Ishikawa (cell line): ENCODE measurements around the gene DIP2A.

ENCODE experiments used
- CEBPB ChIP-seq: IDR thresholded peaks from 2 replicates; pipeline ENCODE4 v1.6.1; 2012
- CREB1 ChIP-seq: IDR thresholded peaks from 2 replicates; pipeline ENCODE4 v1.6.1; 2012; ENCODE audit warnings: low read depth
- EGR1 ChIP-seq: IDR thresholded peaks from 2 replicates; pipeline ENCODE4 v1.6.1; 2012
- EP300 ChIP-seq: IDR thresholded peaks from 2 replicates; pipeline ENCODE4 v1.6.1; 2012; ENCODE audit warnings: borderline replicate concordance
- FOXM1 ChIP-seq: IDR thresholded peaks from 2 replicates; pipeline ENCODE4 v1.6.1; 2012; ENCODE audit warnings: low read depth, borderline replicate concordance
- NFIC ChIP-seq: IDR thresholded peaks from 2 replicates; pipeline ENCODE4 v1.6.1; 2012
- RAD21 ChIP-seq: IDR thresholded peaks from 2 replicates; pipeline ENCODE4 v1.6.1; 2012; ENCODE audit warnings: low read depth
- TAF1 ChIP-seq: IDR thresholded peaks from 2 replicates; pipeline ENCODE4 v1.6.1; 2012; ENCODE audit warnings: low read depth, mild to moderate bottlenecking
- TCF12 ChIP-seq: IDR thresholded peaks from 2 replicates; pipeline ENCODE4 v1.6.1; 2012; ENCODE audit warnings: low read depth
- TEAD4 ChIP-seq: IDR thresholded peaks from 2 replicates; pipeline ENCODE4 v1.6.1; 2012
- USF1 ChIP-seq: IDR thresholded peaks from 2 replicates; pipeline ENCODE4 v1.6.1; 2012
- YY1 ChIP-seq: IDR thresholded peaks from 2 replicates; pipeline ENCODE4 v1.6.1; 2012; ENCODE audit warnings: low read depth
- ZBTB7A ChIP-seq: IDR thresholded peaks from 2 replicates; pipeline ENCODE4 v1.6.1; 2012; ENCODE audit warnings: low read depth
- TF ChIP-seq, protein P1 (sequence below): IDR thresholded peaks from 2 replicates; pipeline ENCODE4 v1.6.1; 2012
- TF ChIP-seq, protein P2 (sequence below): IDR thresholded peaks from 2 replicates; pipeline ENCODE4 v1.6.1; 2012; ENCODE audit warnings: low read depth, mild to moderate bottlenecking

The DIP2A gene

DNA sequence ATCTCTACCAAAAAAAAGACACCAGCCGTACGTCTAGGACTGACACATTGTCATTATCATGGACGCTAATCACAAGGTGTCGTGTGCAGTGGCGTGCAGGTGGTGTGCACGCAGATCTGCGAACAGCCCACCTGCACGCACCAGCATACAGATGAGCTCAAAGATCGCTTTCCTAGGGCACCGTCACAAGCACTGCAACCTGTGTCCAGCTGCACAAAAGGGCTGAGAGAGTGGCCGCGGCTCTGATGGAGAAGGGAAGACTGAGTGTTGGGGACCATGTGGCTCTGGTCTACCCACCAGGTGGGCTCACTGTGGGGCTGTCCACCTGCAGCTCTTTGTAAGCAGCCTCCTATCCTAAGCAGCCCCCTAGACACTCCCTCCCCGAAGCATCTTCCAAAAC, 95.3 kb downstream of the DIP2A start:
- no peak for TF ChIP-seq CEBPB
- TF ChIP-seq RAD21: no peak
- TF ChIP-seq FOXM1: no peak
- TF ChIP-seq, protein P1, sequence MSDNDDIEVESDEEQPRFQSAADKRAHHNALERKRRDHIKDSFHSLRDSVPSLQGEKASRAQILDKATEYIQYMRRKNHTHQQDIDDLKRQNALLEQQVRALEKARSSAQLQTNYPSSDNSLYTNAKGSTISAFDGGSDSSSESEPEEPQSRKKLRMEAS: no peak
- TF ChIP-seq YY1: no peak
- no peak for TF ChIP-seq CREB1
- no peak for TF ChIP-seq EP300
- TF ChIP-seq, protein P2, sequence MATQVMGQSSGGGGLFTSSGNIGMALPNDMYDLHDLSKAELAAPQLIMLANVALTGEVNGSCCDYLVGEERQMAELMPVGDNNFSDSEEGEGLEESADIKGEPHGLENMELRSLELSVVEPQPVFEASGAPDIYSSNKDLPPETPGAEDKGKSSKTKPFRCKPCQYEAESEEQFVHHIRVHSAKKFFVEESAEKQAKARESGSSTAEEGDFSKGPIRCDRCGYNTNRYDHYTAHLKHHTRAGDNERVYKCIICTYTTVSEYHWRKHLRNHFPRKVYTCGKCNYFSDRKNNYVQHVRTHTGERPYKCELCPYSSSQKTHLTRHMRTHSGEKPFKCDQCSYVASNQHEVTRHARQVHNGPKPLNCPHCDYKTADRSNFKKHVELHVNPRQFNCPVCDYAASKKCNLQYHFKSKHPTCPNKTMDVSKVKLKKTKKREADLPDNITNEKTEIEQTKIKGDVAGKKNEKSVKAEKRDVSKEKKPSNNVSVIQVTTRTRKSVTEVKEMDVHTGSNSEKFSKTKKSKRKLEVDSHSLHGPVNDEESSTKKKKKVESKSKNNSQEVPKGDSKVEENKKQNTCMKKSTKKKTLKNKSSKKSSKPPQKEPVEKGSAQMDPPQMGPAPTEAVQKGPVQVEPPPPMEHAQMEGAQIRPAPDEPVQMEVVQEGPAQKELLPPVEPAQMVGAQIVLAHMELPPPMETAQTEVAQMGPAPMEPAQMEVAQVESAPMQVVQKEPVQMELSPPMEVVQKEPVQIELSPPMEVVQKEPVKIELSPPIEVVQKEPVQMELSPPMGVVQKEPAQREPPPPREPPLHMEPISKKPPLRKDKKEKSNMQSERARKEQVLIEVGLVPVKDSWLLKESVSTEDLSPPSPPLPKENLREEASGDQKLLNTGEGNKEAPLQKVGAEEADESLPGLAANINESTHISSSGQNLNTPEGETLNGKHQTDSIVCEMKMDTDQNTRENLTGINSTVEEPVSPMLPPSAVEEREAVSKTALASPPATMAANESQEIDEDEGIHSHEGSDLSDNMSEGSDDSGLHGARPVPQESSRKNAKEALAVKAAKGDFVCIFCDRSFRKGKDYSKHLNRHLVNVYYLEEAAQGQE: no peak
- no peak for TF ChIP-seq TEAD4
- no peak for TF ChIP-seq USF1
- no peak for TF ChIP-seq TCF12
- TF ChIP-seq EGR1: no peak
- TF ChIP-seq TAF1: no peak
- TF ChIP-seq ZBTB7A: no peak
- no peak for TF ChIP-seq NFIC

GRCh38 chr21:46554431-46555224, 95.9 kb downstream of the DIP2A start:
- TF ChIP-seq CREB1 (no peak), USF1 (peak; percentile 65), NFIC (peak; percentile 59)

DNA sequence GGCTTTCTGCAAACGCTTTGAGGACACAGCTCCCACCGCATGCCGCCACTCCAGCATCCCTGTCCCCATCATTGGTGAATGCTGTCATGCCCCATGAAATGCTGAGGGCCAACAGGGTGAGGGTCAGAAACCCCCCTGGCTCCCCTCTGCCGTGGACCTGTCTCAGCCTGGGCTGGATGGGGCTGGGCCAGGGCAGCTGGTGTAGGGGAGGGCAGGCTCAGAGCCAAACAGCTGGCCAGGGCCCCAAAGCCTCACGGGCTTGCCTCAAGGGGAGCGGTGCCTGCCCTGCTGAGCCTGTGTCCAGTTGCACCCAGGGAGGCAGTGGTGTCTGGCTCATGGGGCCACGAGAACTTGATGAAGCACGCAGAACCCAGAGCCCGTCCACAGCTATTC, 96.5 kb downstream of the DIP2A start:
- TF ChIP-seq NFIC (0 out of 2 replicates have a peak, but pooled peaks have one; percentile 18), TCF12 (0 out of 2 replicates have a peak, but pooled peaks have one; percentile 30), CEBPB (no peak)

DNA sequence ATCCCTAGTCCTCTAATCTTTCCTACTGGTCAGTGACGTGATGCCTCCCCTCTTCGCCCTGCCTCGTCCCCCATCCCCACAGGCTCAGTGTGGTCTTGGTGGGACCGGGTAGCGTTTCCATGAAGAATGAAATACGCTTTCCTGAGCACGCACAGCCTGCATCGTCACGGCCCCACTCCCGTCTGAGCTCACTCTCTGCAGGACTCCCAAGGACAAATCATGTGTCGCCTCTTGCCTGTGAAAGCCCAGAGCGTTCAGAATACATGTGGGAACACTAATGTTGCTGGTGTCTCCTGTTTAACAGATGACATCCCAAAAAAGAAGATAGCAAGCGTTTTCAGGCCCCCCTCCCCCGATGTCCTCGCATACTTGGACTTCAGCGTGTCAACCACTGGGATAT, 97.0 kb downstream of the DIP2A start:
- no peak for TF ChIP-seq NFIC
- no peak for TF ChIP-seq EGR1
- TF ChIP-seq TCF12: no peak
- TF ChIP-seq CREB1: no peak
- TF ChIP-seq ZBTB7A: no peak
- TF ChIP-seq FOXM1: no peak
- no peak for TF ChIP-seq TAF1
- no peak for TF ChIP-seq YY1
- TF ChIP-seq RAD21: no peak
- no peak for TF ChIP-seq TEAD4
- no peak for TF ChIP-seq USF1
- TF ChIP-seq, protein P2: no peak
- no peak for TF ChIP-seq EP300
- TF ChIP-seq CEBPB: no peak

GRCh38 chr21:46556802-46557201, 98.1 kb downstream of the DIP2A start:
- TF ChIP-seq FOXM1: no peak
- no peak for TF ChIP-seq CREB1
- TF ChIP-seq, protein P2: no peak
- TF ChIP-seq EP300: no peak
- TF ChIP-seq TAF1: no peak
- no peak for TF ChIP-seq ZBTB7A
- TF ChIP-seq NFIC: no peak
